Stimulated activated naive CD8-positive, alpha-beta T cell treated with anti-CD3 and anti-CD28 coated beads, Interleukin-15, amount 100 ng/mL, for 72 hours (primary cell): ENCODE results near the gene RHOF.
"Not testable (repeated sequence)": the region's sequence is repeated elsewhere in the genome, so short reads cannot be mapped to it uniquely, and the experiment has no call there.

Source experiments
- ATAC-seq: fragments of 150-1000 bp; cut with Tn5 transposase; 2 replicates; pipeline ENCODE4 v1.10.0; 2021; ENCODE audit warnings: mild to moderate bottlenecking, moderate library complexity
- DNase-seq, 2 donors: peaks; one replicate each; pipeline ENCODE4 v3.0.0; 2021 to 2022
- H3K27ac Mint-ChIP-seq, 2 donors: one replicate each; pipeline ENCODE4 v1.8.0; 2022; ENCODE audit warnings: mild to moderate bottlenecking in 2 of 2, mixed read lengths in 2 of 2, moderate library complexity in 2 of 2
- H3K27me3 Mint-ChIP-seq: one replicate; pipeline ENCODE4 v1.8.0; 2022; ENCODE audit warnings: mixed read lengths
- H3K4me1 Mint-ChIP-seq: one replicate; pipeline ENCODE4 v1.8.0; 2022; ENCODE audit warnings: mild to moderate bottlenecking, mixed read lengths
- H3K4me3 Mint-ChIP-seq, 2 donors: one replicate each; pipeline ENCODE4 v1.8.0; 2022; ENCODE audit warnings: mild to moderate bottlenecking in 2 of 2, mixed read lengths in 2 of 2, moderate library complexity in 1 of 2
- H3K9me3 Mint-ChIP-seq, 2 donors: one replicate each; pipeline ENCODE4 v1.8.0; 2022; ENCODE audit warnings: mixed read lengths in 2 of 2

Gene RHOF

GRCh38 chr12:121792607-121793439 is 665 bp downstream of the RHOF start:
- Mint-ChIP-seq H3K4me3 (peak overlapping the region; percentile 92 to 98), H3K9me3 (no peaks in the 10 kb centered on the region), H3K4me1 (peaks cover 87% of the 10 kb centered on the region), H3K27ac (peak overlapping the region; percentile 78 to 85), H3K27me3 (no peaks in the 10 kb centered on the region)
- ATAC-seq (peak; percentile 58), DNase-seq (peak; percentile 87 to 91)

GRCh38 chr12:121791671-121792551 is 1.6 kb downstream of the RHOF start:
- peak overlapping the region; percentile 78 to 85 for H3K27ac Mint-ChIP-seq
- H3K27me3 Mint-ChIP-seq, result no peaks in the 10 kb centered on the region
- peaks cover 87% of the 10 kb centered on the region for H3K4me1 Mint-ChIP-seq
- no peaks in the 10 kb centered on the region for H3K9me3 Mint-ChIP-seq
- peak overlapping the region; percentile 92 to 98 for H3K4me3 Mint-ChIP-seq
- ATAC-seq (no peak), DNase-seq (no peak)

GRCh38 chr12:121790785-121791184 is 2.7 kb downstream of the RHOF start:
- peak overlapping the region; percentile 96 to 97 for H3K27ac Mint-ChIP-seq
- not testable (repeated sequence) for ATAC-seq, DNase-seq, H3K27me3 Mint-ChIP-seq, H3K9me3 Mint-ChIP-seq
- H3K4me3 Mint-ChIP-seq, result peak overlapping the region; percentile 92 to 98
- H3K4me1 Mint-ChIP-seq, result peaks cover 87% of the 10 kb centered on the region

DNA sequence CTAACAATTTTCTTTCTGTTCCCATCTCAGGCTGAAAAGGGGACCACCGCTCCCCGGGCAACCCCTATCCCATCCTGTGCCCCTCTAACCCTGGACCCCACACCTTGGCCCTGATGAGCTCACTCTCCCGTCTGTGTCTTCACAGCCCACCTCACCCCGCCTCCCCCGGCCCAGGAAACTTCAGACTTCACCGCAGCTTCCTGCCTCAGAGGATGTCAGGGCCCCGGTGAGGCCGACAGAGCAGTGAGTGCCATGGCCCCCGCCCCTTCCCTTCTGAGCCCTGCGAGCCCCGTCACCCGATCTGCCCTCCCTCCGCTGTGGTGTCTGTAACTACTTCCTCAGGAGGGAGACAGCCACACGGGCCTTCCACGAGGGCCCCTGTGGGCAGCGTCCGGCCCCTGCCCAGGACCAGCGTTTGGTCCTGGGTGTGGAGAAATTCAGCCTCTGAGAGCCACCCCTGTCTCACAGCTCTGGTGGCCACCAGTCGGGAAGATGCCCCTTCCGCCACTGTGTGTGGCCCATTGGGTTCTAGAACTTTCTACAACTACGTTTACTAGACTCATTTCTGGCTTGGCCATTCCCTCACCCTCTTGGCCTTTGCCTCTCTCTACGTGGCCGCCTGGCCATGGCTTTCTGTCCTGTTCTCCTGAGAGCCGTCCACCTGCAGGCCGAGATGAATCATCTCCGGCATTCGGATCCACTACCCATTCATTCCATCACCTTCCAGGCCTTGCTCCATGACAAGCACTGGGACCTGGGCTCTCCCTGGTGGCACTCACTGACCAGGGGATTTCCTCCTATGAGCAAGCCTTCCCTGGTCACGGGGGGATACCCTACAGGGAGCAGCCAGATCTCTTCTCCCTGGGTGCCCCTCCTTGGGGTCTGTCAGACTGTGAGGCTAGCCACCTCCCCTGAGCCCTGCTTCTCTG is 3.4 kb downstream of the RHOF start:
- ATAC-seq (peak; percentile 71), DNase-seq (peak; percentile 89 to 93)
- Mint-ChIP-seq H3K4me3 (peak overlapping the region; percentile 91 to 92), H3K27me3 (no peaks in the 10 kb centered on the region), H3K4me1 (peaks cover 87% of the 10 kb centered on the region), H3K9me3 (no peaks in the 10 kb centered on the region), H3K27ac (peak overlapping the region; percentile 96 to 97)

- peak overlapping the region; percentile 96 to 97 for H3K27ac Mint-ChIP-seq
- H3K27me3 Mint-ChIP-seq, result no peaks in the 10 kb centered on the region
- H3K9me3 Mint-ChIP-seq, result no peaks in the 10 kb centered on the region
- ATAC-seq, result no peak
- peak overlapping the region; percentile 91 to 92 for H3K4me3 Mint-ChIP-seq
- H3K4me1 Mint-ChIP-seq, result peaks cover 87% of the 10 kb centered on the region
- DNase-seq, result no peak
Observed at GRCh38 chr12:121789233-121789781, 4.2 kb downstream of the RHOF start.

DNA sequence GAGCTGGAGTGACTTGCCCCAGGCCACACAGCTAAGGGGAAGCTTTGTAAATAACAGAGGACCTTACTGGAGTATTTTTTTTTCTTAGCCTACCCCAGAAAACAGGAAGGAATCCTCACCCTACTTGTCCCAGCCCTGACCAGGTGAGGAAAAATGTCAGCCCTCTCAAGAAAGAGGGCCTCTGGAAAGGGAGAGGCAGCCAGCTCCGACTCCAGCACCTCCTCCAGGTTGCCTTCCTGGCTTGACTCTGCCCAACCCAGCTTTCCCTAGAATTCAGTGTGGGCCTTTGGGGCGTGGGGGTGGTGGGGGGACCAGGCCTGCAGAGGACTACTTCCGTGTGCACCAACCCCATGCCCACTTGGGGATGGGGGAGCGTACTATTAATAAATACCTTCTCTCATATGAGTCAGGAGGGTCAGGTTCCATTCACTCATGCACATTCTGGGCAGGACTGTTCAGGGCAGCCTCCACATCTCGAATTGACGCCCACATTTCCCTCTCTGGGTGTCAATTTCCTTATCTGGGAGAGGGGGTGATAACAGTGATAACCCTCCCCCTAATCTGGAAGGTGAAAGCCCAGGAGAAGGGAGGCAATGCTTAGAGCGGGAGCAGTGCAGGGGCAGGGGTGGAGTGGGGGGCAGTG is 5.2 kb downstream of the RHOF start:
- H3K27me3 Mint-ChIP-seq, result no peaks in the 10 kb centered on the region
- H3K4me3 Mint-ChIP-seq, result peak overlapping the region; percentile 91 to 92
- no peaks in the 10 kb centered on the region for H3K9me3 Mint-ChIP-seq
- H3K4me1 Mint-ChIP-seq, result peaks cover 92% of the 10 kb centered on the region
- no peak for ATAC-seq
- peak overlapping the region; percentile 64 to 67 for H3K27ac Mint-ChIP-seq
- no peak for DNase-seq

- H3K4me1 Mint-ChIP-seq, result peaks cover 98% of the 10 kb centered on the region
- H3K27me3 Mint-ChIP-seq, result no peaks in the 10 kb centered on the region
- peak overlapping the region; percentile 63 to 91 for H3K4me3 Mint-ChIP-seq
- no peaks in the 10 kb centered on the region for H3K9me3 Mint-ChIP-seq
- peak overlapping the region; percentile 70 to 91 for H3K27ac Mint-ChIP-seq
- DNase-seq, result no peak
- ATAC-seq, result no peak
Observed at GRCh38 chr12:121787063-121788025, 6.1 kb downstream of the RHOF start.

DNA sequence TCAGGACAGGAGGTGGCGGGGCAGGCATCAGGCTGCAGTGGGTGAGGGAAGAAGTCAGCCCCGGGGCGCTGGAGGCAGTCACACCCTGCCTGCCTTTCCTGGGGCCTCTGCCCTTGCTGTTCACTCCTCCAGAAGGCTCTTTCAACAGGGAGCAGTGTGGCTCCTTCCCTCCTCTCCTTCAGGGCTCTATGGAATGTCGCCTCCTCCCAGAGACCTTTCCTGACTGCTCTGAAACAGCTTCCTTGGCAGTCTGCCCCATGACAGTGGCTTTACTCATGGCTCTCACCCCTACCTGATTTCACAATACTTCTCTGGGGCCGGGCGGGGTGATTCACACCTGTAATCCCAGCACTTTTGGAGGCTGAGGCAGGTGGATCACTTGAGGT is 7.1 kb downstream of the RHOF start:
- DNase-seq, result no peak
- no peak for ATAC-seq
- Mint-ChIP-seq H3K4me1 (peaks cover 98% of the 10 kb centered on the region), H3K4me3 (peak overlapping the region; percentile 63 to 91), H3K27ac (peak overlapping the region; percentile 70 to 90), H3K9me3 (no peaks in the 10 kb centered on the region), H3K27me3 (no peaks in the 10 kb centered on the region)

- peaks cover 91% of the 10 kb centered on the region for H3K4me1 Mint-ChIP-seq
- no peak for ATAC-seq
- peak overlapping the region in 1 of 2 donors; percentile 87 for H3K27ac Mint-ChIP-seq
- H3K27me3 Mint-ChIP-seq, result no peaks in the 10 kb centered on the region
- DNase-seq, result no peak
- no peaks in the 10 kb centered on the region for H3K9me3 Mint-ChIP-seq
- peak overlapping the region; percentile 69 to 78 for H3K4me3 Mint-ChIP-seq
Observed at GRCh38 chr12:121784460-121784859, 9.0 kb downstream of the RHOF start.

DNA sequence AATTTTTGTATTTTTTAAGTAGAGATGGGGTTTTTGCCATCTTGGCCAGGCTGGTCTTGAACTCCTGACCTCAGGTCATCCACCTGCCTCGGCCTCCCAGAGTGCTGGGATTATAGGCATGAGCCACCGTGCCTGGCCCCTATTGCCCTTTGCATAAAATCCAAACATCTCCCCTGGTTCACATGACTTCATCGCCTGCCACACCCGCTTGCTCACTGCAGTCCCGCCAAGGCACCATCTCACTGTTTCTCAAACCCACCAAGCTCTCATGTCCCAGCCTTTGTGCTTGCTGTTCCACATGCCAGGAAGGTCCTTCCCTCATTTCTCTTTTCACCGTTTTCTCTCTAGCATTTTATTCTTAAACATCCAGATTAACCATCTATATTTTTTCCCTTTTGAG is 9.7 kb downstream of the RHOF start:
- Mint-ChIP-seq H3K9me3 (no peaks in the 10 kb centered on the region), H3K27me3 (no peaks in the 10 kb centered on the region), H3K4me1 (peaks cover 91% of the 10 kb centered on the region), H3K4me3 (peak overlapping the region; percentile 7 to 24), H3K27ac (no peak overlapping the region)
- ATAC-seq (no peak), DNase-seq (no peak)

DNA sequence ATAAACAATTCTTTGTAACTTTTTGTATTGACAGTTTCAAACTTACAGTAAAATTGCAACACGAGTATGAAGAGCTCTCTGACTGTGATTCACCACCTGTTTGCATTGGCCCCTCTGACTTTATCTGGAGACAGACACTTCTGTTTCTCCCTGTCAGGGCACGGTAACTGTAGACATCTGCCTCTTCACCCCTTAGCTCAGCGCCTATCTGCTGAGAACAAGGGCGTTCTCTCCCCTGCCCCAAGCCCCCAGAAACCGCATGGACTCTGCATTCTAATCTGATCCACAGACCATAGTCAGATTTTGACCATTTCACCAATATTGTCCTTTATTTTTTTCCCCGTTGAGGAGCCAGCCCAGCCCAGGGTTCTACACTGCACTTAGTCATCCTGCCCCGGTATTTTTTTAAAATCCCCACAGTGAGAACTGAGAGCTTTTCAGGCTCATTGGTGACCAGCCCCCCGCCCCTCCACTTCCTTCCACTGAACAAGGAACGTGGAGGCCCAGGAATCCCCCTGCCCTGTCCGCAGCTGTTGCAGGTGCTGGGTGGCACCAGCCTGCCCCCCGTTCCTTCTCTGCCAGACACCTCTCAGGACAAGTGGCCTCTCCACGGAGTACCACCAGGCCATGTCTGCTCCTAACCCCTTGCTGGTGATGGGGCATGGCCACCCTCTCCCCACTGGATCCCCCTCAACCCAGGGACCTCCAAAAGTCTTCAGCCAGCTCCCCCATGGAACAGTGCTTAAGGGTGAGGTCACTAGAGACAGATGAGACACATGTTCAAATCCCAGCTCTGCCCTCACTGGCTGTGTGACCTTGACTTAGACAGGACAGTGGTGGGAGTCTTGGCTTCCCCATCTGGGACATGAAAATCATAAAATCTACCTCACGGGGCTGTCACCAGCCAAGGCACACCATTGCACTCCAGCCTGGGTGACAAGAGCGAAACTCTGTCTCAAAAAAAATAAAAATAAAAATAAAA is 11.2 kb downstream of the RHOF start:
- DNase-seq (peak; percentile 52 to 77), ATAC-seq (peak; percentile 91)
- no peaks in the 10 kb centered on the region for H3K9me3 Mint-ChIP-seq
- peak overlapping the region; percentile 91 to 94 for H3K27ac Mint-ChIP-seq
- peak overlapping the region; percentile 81 for H3K4me3 Mint-ChIP-seq
- H3K27me3 Mint-ChIP-seq, result no peaks in the 10 kb centered on the region
- H3K4me1 Mint-ChIP-seq, result peaks cover 83% of the 10 kb centered on the region

GRCh38 chr12:121781484-121781997 is 11.9 kb downstream of the RHOF start:
- Mint-ChIP-seq H3K27me3 (no peaks in the 10 kb centered on the region), H3K4me3 (peak overlapping the region; percentile 81), H3K4me1 (peaks cover 76% of the 10 kb centered on the region), H3K9me3 (no peaks in the 10 kb centered on the region), H3K27ac (peak overlapping the region; percentile 91 to 94)
- DNase-seq, result no peak
- ATAC-seq, result peak; percentile 8
